Activated T-cell treated with anti-CD3 and anti-CD28 coated beads for 1 hour (primary cell): ENCODE measurements around the gene ZNF853.
"Not testable (repeated sequence)": the region's sequence is repeated elsewhere in the genome, so short reads cannot be mapped to it uniquely, and the experiment has no call there.

Source experiments
- DNase-seq: peaks from one replicate; pipeline ENCODE4 v3.0.0-alpha.2; 2020; ENCODE audit warnings: low read depth

The ZNF853 gene

DNA sequence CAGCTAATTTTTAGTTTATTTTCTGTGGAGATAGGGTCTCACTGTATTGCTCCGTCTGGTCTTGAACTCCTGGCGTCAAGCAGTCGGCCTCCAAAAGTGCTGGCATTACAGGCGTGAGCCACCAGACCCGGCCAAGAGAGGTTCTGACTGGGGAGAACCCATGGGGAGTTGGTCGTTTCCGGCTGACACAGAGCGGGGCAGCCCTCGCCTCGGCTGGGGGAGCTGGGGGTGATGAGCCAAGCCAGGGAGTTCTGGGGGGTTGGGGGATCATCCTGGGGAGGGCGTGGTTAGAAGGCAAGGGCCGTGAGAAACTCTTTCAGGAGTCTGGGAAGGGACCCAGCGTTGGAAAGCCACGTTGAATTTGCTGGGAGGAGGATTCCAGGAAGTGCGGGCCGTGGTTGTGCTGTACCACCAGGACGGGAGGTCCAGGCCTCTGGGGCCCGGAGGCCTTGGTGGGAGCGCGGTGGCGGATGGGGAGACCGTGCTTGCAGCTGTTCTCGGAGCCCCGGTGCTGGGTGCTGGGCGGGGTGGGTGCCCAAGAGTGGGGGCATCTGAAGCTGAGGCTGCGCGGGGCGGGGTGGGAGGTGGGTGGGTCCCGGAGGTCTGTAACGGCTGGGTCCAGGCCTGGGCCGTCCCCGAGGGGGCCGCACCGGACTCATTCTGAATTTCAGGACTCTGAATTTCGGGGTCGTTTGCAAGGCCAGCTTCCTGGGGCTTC, 8.4 kb upstream of the ZNF853 start:
- DNase-seq: no peak

DNA sequence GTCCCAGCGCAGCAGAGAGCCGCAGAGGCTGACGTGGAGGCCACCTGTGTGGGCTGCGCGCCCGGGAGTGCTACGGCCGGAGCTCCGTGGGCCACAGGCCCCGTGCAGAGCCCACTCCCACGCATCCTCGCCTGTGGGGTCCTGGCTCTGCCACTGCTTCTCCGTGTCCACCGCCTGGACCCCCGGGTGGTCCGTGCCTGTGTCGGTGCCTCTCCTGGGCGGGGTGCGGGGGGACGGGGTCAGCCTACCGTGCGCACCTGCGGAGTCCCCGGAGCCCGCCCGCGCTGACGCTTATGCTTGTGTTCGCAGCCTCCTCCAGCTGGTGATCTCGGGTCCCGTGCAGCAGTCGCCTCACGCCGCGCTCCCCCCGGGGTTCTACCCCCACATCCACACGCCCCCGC, 7.8 kb upstream of the ZNF853 start:
- no peak for DNase-seq

DNA sequence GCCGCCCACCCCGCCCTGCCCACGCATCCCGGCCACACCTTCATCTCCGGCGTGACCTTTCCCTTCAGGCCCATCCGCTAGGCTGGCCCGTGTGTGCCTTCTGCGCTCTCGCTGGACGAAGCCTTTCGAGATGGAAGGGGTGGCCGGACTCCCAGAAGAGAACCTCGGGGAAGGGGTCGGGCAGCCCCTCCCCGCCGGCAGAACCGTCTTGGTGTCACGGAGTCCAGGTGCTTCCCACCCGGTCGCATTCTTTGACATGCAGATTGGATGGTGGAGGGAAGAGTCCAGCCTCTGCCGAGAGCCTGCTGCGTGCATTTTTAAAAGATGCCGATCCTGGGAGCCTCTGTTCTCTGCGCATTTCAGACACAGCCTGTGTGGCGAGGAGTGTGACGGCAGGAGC, 7.3 kb upstream of the ZNF853 start:
- DNase-seq: no peak

- no peak for DNase-seq
Measured at GRCh38 chr7:6608794-6609193, 6.6 kb upstream of the ZNF853 start.

- DNase-seq: no peak
Measured at GRCh38 chr7:6612819-6613218, 2.6 kb upstream of the ZNF853 start.

GRCh38 chr7:6613706-6614105, 1.7 kb upstream of the ZNF853 start:
- DNase-seq: no peak

GRCh38 chr7:6615723-6616555, 529 bp downstream of the ZNF853 start:
- DNase-seq: no peak

- no peak for DNase-seq
Measured at GRCh38 chr7:6616854-6617643, 1.6 kb downstream of the ZNF853 start.

GRCh38 chr7:6618621-6619020, 3.2 kb downstream of the ZNF853 start:
- DNase-seq: no peak

DNA sequence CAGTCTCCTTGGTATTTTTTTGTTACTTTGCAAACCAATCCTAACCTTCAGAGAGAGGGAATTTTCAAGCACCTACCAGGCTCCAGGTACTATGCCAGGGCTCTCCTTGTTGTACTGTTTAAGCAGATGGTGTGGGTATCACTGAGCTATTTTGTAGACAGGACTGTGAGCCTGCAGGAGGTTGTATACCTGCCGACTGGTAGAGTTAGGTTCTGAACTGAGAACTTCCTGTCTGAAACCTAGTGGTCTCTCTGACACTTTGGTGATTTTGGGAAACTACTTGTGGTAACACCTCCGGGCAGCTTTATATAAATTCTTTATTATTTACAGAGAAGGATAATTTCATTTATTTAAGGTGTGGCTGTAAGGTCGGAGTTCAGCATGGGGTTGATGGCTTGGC, 4.6 kb downstream of the ZNF853 start:
- no peak for DNase-seq

- DNase-seq: no peak
Measured at GRCh38 chr7:6621195-6622133, 6.1 kb downstream of the ZNF853 start.

- no peak for DNase-seq
Measured at GRCh38 chr7:6622134-6622710, 6.8 kb downstream of the ZNF853 start.

DNA sequence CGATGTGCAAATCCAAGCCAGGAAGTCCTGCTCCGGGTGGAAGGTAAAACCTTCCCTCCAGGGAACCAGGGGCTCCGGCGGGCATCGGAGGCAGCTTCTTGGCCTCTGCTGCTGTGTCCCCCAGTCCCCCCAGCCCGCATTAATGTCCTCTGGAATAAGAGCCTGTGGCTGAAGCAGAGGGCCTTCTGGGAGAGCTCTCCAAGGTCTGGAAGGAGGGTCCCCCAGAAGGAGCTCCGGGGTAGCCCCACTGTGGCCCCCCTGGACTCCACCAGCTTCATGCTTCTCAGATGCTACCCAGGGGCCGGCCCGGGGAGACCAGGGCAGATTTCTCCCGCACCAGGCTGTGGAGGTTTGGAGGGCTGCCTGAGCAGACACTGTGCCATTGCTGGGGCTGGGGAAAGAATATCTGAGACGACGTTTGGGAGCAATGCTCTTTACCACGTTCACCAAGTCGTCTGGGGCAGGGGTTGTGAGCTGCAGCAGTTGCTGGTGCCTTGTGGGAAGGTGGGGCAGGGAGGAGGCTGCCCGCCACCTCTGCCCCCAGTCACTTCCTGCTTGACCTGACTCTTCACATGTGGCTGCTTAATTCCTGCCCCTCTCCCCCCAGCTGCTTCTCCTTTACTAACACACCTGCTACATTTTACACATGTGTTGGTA, 8.3 kb downstream of the ZNF853 start:
- no peak for DNase-seq

DNA sequence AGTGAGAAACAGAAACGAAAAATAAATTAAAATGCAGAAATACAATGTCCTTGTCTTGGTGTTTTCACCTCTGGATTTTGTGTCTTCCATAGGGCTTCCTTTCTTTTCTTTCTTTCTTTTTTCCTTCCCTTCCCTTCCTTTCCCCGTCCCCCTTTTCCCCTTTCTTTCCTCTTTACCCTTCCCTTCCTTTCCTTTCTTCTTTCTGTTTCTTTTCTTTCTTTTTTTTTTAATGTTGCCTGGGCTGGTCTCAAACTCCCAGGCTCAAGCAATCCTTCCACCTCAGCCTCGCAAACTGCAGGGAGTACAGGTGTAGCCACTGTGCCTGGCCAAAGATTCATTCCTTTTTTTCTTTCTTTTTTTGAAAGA, 8.8 kb downstream of the ZNF853 start:
- no peak for DNase-seq

DNA sequence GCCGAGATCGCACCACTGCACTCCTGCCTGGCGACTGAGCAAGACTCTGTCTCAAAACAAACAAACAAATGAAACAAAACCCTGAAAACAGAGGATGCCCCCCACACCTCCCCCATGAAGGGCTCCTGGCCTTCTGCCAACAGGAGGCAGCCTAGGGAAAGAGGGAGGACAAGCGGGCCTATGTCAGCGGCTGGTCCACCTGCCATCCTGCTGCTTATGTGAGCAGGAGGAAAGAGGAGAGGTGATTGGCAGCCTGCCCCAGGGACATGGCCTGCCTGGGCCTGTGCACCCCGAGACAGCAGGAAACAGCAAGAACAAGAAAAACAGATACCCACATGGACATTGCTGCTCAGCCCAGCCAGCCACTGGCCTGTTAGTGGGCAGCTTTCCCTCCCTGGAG, 12.6 kb downstream of the ZNF853 start:
- no peak for DNase-seq

- DNase-seq: no peak
Measured at GRCh38 chr7:6630007-6630849, 14.8 kb downstream of the ZNF853 start.

- no peak for DNase-seq
Measured at GRCh38 chr7:6631605-6632004, 16.2 kb downstream of the ZNF853 start.

- no peak for DNase-seq
Measured at GRCh38 chr7:6634021-6634420, 18.6 kb downstream of the ZNF853 start.

- DNase-seq: not testable (repeated sequence)
Measured at GRCh38 chr7:6634971-6635370, 19.6 kb downstream of the ZNF853 start.
